Epidermal melanocyte (primary cell): Measurements from ENCODE around the gene KCNV2.

Experiments used
- DNase-seq: peaks from one replicate; pipeline ENCODE4 v3.0.0; 2011; ENCODE audit warnings: low spot score; ENCODE audit not compliant: insufficient read length

The KCNV2 gene

DNA sequence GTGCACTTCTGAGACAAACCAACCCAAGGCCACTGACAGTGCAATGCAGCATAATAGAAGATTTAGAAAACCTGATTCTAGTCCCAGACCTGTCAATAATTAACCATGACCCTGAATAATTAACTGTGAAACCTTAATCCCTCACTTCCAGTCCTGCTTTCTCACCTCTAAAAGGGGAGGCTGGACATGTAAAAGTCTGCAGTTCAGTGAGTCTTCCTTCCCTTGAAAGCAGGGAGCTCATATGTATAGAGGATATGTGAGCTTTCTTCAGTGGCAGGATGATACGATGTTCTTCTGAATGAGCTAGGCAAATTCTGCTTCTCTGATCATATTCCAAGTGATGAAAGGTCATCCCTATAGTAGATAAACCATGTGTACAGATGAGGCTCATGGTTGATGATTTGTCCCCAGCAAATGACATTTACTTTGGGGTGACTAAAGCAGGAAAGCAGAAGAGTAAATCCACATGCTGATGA, 2.9 kb downstream of the KCNV2 start:
- no peak for DNase-seq

DNA sequence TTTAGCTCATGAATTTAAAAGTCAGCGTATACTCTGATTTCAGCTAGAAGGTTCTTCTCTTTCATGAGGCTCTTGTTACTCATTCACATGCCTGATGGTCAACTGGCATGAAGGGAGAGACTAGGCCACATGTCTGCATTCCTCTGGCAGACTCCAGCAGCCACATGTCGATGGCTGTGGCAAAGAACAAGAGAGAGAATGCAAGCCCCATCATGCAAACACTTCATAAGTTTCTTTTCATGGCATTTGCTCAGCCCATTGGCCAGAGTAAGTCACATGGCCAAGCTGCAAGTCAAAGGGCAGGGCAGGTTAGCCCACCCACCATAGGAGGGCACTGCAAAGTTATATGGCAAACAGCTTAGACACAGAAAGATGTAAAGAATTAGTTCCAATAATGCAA, 5.4 kb downstream of the KCNV2 start:
- peak; percentile 60 for DNase-seq

DNA sequence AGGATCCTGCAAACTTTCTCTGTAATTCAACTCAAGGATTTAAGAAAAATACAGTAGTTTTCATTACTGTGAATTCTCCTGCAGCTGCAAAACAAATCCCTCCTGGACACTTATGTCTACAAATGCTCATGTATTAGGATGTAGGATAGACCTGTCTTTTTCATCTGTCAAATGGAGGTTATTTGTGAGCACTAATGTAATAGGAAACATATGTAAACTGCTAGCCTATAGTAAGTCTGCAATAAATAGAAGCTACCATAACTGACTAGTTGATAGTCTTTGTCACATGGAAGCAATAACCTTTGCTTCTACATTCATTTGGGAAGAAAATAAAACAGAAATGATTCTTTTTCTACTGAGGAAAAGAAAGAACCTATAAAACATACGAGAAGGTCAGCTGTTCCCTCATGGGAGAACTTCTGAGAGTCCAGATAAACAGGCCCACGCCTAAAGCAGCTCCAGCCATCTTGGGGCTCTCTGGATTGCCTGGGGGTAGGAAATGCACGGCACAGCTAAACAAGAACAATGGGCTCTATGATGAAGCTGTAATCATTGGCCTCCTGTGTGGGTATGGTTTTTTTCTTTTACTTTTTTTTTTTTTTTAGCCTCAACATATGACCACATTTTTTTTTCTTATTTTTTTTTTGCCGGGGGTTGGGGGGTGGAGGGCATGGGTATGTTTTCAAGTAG, 6.2 kb downstream of the KCNV2 start:
- peak; percentile 27 for DNase-seq

DNA sequence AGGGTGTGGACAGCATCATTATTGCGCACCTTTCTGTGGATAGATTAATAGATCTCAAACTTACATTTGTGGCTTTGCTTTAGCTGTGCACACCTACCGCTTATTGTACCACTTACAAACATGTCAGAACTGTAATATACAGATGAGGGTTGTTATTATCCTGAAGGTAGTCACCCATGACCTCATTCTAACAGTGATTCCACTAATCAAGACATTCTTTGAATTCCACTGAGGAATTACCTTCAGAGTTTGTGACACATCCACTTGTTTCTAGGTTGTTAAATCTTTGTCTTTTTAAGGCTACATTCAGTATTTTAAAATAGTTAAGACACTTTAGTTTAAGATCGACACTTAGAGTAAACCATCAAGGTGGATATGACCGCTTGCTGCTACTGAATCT, 7.8 kb downstream of the KCNV2 start:
- DNase-seq: no peak

DNA sequence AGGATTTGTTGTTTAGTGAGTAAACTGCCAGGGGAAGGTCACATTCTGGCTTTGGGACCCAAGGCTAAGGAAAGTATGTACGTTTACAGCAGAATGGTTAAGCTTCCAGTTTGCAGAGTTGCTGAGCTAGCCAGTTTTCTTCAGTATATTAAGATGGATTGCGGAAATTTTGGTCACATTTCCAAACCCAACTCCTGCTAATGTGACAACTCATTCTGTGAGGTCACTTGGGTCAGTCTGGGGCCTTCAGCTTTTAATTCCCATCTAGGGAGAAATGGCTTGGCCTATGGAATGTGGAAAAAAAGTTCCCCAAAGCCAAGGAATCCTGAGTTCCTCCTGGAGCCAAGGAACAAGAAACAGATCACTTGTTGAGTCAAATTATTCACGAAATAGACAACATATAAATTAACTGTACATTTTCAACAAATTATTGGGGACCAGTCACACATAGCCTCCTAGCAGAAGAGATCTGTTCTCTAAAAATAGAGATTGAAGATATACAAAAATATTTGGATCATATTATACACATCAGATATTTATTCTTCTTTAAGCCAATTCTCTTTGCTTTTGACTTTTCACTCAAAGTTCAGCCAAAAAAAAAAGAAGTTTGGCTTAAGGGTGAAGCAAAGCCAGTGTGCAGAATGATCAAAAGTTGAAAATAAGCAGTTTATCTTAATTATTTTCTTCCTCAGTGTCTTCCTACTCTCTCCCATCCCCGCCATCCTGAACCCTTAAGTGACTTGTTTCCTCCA, 8.8 kb downstream of the KCNV2 start:
- no peak for DNase-seq

DNA sequence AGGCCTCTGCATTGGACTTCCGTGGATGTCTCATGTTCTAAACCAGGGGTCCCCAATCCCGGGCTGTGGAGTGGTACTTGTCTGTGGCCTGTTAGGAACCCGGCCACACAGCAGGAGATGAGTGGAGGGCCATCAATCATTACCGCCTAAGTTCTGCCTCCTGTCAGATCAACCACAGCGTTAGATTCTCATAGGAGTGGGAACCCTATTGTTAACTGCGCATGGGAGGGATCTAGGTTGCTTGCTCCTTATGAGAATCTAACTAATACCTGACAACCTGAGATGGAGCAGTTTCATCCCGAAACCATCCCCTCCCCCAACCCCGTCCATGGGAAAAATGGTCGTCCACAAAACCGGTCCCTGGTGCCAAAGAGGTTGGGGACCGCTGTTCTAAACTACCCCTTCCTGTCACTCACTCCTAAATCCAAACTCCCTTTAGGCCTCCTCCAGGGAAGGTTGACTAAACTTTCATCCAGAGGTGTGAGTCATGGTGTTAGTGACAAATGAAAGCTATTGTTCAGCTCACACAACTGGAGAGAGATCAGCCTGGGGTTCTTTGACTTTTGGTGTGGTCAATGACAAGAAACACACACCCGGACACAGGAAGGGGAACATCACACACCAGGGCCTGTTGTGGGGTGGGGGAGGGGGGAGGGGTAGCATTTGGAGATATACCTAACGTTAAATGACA, 9.5 kb downstream of the KCNV2 start:
- DNase-seq: no peak

DNA sequence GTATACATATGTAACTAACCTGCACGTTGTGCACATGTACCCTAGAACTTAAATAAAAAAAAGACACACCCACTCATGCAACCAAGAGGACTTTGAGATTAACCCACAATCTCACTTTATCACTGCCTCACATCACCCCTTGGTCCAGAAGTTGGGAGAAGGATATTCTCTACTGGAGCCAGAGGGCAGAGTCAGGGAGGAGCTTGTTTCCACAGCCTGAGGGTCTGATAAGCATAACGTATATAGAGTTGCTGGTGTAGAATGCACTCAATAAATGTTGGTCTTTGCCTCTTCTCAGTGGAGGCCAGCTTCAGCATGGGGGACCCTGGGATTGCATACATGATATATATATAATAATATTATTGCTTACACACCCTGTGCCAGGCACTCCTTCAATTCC, 10.1 kb downstream of the KCNV2 start:
- no peak for DNase-seq

DNA sequence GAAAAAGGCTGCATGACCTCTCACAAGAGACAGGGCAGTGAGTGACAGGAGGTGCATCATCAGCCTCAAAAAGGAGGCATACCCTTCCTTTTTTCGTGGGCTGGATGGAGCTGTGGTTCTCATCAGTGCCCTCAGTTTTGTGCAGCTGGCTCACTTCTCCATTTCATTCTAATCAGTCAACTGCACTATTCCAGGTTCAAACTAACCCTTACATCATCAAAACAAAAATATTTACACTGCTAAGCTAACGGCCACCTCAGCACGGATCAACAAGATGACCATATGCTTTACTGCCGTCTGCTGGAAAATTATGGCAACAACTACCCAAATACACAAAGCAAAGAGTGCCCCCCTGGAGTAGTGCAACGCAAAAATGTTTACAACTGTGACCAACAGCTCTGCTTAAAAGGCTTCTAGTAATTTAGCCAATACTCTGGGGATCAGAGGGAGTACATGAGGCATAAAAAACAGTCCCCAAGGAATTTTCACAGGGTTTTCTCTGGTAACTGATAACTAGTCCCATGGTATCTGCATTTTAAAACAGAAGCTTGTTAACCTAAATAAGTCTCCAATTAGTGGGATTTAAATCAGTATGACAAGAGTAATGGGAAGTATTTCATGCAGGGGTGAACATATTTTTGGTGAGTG, 10.8 kb downstream of the KCNV2 start:
- DNase-seq: no peak

DNA sequence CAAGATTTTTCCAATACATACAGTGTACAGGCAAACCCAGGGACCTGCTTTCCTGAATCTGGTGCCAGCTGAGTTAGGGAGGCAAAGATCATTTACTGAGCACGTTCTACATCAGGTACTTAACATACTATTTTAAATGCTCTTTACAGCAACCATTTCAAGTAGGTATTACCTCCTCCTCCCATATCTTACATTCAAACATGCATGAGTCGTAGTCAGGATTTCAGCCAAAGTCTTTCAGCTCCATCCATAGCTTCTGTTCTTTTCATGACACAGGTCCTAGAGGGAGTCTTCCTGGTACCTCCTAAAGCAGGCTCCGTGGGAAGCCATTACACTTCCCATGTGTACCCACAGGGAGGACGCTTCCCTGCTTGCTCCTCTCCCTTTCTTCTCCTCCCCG, 11.7 kb downstream of the KCNV2 start:
- no peak for DNase-seq

DNA sequence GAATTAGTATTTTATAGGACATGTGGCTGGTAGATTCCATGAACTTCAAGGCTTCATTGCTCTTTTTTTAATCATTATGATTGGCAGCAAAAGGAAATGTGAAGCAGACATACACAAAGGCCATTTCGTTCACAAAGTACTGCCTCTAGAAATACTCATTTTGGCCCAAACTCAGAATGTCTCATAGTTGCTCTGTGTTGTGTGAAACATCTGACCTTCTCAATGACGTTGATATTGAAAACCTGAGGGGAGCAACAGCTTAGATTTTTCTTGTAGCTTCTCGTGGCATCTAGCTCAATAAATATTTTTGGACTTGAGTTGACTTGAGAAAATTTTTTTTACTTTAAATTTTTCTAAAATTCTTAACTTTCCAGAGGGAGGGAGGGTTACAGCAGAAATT, 12.4 kb downstream of the KCNV2 start:
- no peak for DNase-seq

DNA sequence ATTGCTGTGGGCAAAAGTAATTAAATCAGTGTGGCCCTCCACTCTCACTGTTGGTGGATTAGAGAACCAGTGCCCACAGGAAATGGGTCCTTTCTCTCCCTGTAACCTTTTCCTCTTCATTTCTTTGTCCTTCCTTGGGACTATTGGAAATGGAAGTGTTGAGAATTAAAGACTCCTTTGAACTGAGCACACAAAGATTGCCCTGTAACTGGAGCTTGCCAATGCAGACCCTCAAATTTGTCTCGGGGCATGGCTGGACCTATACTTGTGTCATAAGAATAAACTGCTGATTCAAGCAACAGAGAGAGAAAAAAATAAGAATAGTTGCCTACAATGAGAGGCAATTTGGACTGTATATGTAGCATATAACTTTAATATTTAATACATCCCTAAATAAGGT, 13.7 kb downstream of the KCNV2 start:
- DNase-seq: no peak

DNA sequence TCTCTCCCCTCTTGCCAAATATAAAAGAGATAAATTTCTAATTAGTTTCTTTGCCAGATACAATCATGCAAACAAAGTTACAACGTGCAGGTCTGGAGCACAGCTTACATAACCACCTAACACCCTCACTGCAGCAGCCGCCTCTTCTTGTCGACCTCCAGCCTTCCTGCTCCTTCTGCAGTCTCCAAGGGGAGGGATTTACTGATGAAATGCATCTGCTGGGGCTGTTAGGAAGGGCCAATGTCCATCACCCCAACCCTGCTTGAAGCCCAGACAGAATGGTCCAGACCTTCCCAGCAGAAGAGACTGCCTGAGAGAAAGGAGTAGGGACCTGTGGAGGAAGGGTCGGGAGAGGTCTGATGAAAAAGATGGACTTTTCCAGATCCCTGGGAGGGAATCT, 15.2 kb downstream of the KCNV2 start:
- DNase-seq: no peak

DNA sequence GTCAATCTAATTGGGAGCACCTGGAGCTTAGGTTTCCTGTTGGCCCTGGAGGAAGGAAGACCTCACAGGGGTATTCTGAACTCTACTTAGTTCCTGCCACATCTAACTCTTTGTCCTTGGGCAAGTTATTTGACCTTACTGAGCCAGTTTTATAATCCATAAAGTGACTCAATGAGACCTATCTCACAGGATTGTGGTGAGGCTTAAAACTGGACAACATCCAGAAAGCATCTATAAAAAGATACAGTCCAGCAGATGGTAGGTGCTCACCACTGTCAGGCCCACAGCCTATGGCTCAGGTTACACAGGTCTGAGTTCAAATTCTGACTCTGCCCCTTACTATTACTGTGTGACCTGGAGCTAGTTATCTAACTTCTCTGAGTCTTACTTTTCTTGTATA, 23.3 kb downstream of the KCNV2 start:
- no peak for DNase-seq

DNA sequence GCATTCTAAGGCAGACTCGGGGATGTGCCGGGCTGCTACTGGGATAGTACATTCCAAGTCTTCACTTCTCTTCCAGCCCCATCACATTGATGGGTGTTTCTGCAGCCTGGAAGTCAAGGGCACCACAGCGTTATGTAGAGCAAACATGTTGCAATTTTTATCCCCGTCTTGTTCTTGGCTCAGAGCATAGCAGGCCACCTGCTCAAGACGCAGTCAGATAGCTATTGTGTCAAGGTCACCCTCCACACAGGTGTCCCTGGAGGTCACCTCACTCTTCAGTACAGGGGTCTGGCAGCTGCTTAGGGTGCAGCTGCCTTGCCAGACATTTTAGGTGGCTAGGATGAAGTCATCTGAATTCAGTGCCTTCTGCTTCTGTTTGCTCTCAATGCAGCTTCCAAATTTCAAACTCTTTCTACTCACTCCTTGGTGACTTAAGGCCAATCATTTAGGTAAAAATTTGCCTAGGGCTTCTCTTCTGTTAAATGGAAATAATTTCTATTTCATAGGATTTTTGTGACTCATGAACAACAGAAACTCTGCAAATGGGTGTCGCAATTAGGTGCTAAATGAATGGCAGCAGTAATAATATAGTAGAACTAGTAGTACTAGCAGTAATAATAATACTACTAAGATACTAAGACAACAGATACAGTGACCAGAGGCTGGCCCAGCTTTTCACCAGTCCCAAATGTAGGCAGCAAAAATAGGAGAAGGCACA, 24.3 kb downstream of the KCNV2 start:
- DNase-seq: no peak

DNA sequence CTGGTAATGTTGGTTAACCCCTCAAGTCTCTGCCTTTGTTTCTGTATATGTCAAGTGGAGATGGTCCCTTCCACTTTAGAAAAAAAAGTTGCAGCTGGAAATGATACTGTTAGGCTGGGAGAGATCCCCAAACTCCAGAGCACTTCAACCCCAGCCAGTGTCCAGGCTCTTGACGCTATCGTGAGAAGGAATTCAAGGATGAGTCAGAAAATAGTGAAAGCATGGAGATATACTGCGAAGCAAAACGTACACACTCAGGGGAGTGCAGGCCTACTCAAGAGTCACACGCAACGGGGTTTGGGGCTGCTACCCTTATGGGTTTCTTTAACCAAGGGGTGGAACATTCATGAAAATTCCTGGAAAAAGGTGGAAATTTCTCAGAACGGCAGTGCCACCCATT, 24.9 kb downstream of the KCNV2 start:
- DNase-seq: no peak

DNA sequence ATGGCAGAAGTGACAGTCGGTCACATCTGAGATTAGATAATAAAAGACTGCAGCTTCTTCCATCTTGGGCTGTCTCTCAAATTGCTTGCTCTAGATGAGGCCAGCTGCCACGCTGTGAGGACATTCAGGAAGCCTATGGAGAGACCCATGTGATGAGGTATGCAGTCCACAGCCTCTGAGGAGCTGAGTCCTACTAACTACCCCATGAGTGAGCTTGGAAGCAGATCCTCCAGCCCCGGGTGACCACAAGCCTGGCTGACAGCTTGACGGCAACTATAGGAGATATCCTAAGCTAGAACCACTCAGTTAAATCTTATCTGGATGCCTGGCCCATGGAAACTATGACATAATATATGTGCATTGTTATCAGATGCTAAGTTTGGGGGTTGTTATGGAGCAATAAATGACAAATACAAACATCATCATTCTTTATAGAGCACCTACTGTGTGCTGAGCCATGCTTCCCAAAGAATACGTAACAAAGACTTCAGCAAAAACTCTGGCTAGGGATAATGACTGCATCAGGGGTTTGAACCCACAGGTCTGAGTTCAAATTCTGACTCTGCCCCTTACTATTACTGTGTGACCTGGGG, 26.7 kb downstream of the KCNV2 start:
- DNase-seq: no peak

DNA sequence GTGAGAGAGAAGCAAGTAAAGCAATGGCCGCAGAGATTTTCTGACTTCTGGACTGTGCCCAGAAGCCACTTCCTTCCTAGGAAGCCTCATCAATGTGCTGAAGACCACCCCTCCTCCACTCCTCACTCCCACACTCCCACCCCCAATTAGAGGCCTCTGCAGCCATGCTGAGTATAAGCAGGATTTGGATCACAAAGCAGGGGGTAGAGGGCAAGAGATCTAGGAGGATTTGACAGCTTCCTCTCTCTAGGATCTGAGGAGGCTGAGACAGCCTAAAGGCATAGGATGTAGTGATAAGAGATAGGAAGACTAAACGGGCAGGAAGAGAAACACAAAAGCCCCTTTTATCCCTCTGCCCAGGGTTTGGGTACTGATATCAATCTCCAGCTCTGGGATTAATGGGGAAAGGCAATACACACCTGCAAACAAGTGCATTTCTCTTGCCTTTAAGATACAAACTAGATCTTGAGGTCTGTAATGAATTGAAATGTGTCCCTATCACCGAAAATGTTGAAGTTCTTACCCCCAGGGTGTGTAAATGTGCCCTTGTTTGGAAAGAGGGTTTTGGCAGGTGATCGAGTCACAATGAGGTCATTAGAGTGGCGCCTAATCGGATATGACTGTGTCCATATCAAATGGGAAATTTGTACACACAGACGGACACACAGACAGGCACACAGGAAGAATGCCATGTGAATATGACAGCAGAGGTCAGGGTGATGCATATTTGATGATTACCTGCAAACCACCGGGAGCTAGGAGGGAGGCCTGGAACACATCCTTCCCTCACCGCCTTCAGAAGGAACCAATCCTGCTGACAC, 28.5 kb downstream of the KCNV2 start:
- no peak for DNase-seq

DNA sequence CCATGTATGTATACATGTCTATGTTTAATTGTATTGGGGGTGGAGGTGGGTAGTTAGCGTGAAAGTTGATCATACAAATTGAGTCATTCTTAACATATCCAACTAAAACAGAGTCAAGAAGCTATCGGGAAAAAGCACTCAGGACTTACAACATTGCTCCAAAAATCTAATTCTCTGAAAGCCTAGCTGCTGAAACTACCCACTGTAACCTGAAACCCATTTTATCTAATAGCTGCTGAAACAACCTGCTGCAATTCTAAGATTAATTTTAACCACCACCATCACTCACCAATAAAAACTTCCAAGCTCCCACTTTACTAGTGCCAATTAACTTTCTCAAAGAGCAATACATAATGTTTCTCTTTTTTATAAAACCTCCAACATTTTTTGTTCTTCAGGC, 32.2 kb downstream of the KCNV2 start:
- DNase-seq: no peak

DNA sequence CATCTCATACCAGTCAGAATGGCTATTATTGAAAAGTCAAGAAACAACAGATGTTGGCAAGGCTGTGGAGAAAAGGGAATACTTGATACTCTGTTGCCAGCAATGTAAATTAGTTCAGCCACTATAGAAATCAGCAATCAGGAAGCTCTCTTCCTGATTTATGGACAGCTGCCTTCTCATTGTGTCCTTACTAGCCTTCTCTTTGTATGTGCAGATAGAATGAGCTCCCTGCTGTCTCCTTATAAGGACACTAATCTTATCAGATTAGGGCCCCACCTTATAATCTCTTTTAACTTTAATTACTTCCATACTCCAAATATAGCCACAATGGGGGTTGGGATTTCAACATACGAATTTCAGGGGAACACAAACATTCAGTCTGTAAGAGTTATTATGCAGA, 38.0 kb downstream of the KCNV2 start:
- no peak for DNase-seq
